Activated CD4-positive, alpha-beta T cell treated with anti-CD3 and anti-CD28 coated beads, Interleukin-2, Interleukin-4, amounts not matched to agents 100 ng/mL and 50 ng/mL, durations not matched to agents 16 hours and 8 hours (primary cell): ENCODE data around the gene RFX7.
"Not testable (repeated sequence)": the region's sequence is repeated elsewhere in the genome, so short reads cannot be mapped to it uniquely, and the experiment has no call there.

Source experiments
- DNase-seq: peaks from one replicate; pipeline ENCODE4 v3.0.0-alpha.2; 2020; ENCODE audit warnings: low spot score

The RFX7 gene

DNA sequence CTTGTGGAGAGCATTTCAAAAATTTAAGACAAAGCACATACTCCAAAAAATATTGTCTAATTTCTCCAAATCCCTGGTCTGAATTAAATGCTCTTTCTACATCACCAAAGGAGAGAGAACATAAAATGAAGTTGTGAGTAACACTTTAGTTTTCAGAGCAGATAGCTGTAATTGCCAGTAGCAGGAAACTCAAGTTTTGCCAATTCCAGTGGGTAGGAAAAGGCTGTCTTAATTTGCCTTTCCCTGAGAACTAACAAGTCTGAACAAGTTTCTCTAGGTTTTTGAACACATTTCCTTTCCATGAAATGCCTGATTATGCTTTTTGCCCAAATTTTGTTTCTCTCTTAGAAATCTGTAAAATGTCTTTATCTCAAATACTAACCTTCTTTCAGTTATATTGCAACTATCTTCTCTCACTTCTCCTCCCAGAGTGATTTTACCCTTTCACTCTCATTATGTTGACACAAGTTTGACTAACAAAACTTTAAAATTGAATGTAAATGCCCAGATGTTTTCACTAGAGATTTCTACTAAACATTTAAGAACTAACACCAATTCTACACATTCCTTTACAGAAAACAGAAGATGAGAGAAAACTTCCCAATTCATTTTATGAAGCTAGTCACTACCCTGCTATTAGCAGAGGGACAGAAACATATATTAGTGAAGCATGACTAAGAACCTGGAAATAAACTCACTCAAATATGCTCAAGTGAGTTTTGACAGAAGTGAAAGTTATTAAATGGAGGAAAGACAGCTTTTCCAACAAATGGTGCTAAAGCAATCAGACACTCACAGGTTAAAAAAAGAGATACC is 38.4 kb downstream of the RFX7 start:
- no peak for DNase-seq

DNA sequence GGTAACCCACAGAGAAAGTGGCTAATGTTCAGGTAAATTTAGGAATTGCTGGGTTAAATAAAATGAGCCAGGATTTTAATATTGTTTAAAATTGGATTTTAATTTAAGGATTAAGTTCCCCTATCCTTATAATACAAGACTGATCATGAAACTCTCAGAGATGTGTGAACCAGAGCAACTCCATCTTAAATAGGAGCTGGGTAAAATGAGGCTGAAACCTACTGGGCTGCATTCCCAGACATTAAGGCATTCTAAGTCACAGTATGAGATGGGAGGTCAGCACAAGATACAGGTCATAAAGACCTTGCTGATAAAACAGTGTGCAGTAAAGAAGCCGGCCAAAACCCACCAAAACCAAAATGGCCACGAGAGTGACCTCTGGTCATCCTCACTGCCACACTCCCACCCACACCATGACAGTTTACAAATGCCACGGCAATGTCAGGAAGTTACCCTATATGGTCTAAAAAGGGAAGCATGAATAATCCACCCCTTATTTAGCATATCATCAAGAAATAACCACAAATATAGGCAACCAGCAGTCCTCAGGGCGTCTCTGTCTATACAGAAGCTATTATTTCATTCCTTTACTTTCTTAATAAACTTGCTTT is 40.3 kb downstream of the RFX7 start:
- DNase-seq: not testable (repeated sequence)

GRCh38 chr15:56202701-56203100 is 41.0 kb downstream of the RFX7 start:
- DNase-seq: no peak

GRCh38 chr15:56199038-56199437 is 44.6 kb downstream of the RFX7 start:
- peak; percentile 26 for DNase-seq

DNA sequence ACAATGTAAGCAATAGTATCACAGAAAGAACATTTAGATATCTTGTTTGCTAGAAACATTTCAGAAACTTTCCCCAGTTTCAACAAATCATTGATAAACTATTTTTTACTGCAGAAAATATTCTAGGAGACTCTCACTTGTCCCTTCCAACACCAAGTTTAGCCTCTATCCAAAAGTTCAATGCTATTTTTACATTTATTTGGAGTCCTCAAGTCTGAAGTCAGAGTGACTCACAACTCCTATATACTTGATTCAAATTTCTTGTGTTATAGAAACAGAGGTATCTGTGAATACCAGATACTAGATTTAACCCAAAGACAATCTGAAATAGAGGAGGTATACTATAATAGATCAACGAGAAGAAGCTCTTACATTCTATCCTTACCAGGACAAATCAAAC is 49.6 kb downstream of the RFX7 start:
- DNase-seq: no peak

- DNase-seq: no peak
Observed at GRCh38 chr15:56192659-56193442, 50.8 kb downstream of the RFX7 start.

GRCh38 chr15:56187665-56188064 is 56.0 kb downstream of the RFX7 start:
- no peak for DNase-seq

DNA sequence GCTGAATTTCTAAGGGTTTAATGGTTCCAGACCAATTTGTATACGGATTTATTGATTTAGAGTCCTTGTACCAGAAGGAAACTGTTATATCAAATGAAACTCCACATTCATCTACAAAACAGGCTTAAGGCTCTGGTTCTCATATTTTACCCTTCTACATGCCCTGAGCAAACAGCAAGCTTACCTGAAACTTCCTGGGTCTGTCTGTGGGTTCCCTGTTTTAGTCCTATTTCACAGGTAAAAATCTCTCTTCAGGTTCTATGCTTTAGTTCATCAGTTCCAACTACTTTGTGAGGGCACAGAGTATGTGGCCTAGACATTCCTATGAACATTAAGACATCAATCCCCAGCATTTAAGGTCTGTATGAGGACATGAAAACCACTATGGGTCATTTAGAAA is 57.7 kb downstream of the RFX7 start:
- no peak for DNase-seq

DNA sequence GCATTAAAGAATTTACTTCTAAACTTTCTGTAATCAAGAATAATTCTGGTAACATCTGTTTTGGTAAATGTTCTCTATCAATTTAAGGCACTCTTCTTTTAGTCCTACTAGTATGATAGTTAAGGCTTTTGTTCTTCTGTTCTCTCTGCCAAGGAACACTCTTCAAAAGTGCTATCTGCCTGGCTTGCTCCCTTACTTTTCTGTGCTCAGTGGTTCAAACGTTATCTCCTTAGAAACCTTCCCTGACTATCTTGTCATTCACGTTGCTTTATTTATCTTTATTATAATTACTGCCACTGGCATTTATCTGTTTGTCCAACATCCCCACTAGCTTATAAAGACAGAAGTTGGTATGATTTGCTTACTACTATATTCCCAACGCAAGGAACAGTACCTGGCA is 59.2 kb downstream of the RFX7 start:
- no peak for DNase-seq

DNA sequence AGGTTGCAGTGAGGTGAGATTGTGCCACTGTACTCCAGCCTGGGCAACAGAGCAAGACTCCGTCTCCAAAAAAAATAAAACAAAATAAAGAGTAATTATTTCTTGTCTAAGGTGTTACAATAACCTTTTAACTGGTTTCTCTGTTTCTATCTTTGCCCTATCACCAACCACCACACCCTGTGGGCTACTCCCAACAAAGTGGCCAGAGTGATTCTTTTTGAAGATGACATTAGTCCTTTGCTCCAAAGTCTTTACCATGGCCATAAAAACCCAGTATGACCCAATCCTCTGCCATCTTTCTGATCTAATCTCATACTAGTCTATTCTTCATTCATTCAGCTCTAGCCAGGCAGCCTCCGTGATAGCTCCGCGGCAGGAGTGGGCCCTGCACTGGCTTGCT is 62.8 kb downstream of the RFX7 start:
- DNase-seq: no peak

DNA sequence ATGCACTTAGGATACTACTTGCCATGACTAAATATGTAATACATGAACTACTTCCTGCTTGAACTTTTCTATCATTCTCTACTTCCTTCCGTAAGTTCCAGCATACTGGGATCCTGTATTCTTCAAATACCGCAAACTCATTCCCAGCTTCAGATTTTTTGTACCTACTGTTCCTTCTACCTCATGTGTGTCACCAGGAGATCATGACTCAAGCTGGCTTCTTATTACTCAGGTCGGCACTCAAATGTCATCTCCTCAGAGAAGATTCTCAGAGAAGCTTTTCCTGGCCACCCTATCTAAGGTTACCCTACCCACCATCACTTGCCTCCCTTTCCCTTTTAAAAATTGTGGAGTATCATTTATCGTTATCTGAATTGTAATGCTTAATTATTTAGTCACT is 66.7 kb downstream of the RFX7 start:
- no peak for DNase-seq

GRCh38 chr15:56175788-56176187 is 67.9 kb downstream of the RFX7 start:
- no peak for DNase-seq

GRCh38 chr15:56174649-56175048 is 69.0 kb downstream of the RFX7 start:
- DNase-seq: no peak

DNA sequence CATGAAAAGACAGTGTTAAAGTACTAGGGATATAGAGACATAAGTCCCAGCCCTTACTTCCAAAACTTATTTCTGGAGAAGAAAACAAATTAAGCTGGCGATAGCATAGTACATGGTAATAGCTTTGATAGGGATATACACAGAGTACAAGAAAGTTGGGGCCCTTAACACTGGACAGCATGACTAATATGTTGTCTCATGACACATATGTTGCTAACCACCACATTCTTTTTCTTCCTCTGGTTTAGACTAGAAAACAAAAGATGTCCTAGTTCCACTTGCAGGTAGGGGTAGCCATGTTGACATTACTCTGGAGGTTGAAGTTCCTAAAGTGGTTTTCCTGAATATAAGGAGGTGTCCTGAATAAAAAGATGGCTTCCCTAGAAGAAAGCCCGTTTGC is 75.3 kb downstream of the RFX7 start:
- DNase-seq: no peak

DNA sequence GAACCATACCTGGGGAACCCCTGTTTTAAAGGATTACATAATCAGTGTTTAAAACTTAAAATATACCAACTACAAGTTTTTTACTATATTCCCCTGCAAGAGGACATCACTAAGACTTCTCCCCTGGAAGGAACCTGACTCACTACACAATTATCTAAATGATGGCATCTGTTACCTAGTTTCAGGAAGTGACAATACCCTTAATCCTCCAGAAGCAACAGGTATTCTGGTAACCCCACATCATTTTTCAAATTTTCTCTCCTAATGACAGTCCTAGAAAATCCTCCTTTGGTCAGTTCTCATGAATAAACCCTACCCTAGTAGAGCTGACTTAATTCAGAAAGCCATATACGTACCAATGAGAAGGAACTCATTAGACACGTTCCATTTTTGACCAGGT is 78.4 kb downstream of the RFX7 start:
- DNase-seq: no peak

DNA sequence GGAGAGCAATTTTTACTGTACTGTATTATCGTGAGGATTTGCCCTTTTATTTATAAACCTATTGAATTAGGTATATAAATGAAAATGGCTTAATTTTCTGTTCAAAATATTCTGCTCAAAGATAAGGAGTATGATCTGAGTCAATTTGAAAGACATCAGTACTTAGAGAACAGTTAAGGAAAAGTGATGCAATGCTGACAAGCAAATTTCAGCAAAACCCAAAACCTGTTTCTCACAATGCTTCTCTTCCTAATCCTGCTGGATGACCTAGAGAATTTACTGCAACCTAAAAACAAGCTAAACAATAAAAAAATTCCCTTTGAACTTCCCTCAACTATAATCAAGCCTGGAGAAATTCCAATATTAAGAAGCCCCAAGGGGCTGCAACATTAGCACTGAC is 82.7 kb downstream of the RFX7 start:
- DNase-seq: no peak

- DNase-seq: no peak
Observed at GRCh38 chr15:56156877-56157276, 86.8 kb downstream of the RFX7 start.

GRCh38 chr15:56155278-56155677 is 88.4 kb downstream of the RFX7 start:
- DNase-seq: not testable (repeated sequence)

GRCh38 chr15:56154768-56155167 is 88.9 kb downstream of the RFX7 start:
- DNase-seq: not testable (repeated sequence)

DNA sequence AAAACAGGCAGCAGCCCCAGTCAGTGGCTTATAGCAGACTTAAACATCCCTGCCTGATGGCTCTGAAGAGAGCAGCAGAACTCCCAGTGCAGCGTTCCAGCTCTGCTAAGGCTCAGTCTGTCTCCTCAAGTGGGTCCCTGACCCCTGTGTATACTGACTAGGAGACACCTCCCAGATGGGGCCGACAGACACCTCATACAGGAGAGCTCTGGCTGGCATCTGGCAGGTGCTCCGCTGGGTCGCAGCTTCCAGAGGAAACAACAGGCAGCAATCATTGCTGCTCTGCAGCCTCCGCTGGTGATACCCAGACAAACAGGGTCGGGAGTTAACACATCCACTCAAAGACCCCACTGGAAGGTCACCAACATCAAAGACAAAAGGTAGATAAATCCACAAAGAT is 93.5 kb downstream of the RFX7 start:
- DNase-seq: no peak

- DNase-seq: no peak
Observed at GRCh38 chr15:56148064-56148463, 95.6 kb downstream of the RFX7 start.

GRCh38 chr15:56146756-56147155 is 96.9 kb downstream of the RFX7 start:
- no peak for DNase-seq

- DNase-seq: no peak
Observed at GRCh38 chr15:56128081-56128480, 115.6 kb downstream of the RFX7 start.
